ENCODE data around the gene SLC35A5. TPM values are rescaled to one million over a fixed set of nuclear protein-coding genes. Genes with fewer than 3 reads are reported as not detected.

SLC35A5 gene
- total RNA-seq, 1 experiment from 2014 or later = 21.4 TPM

DNA sequence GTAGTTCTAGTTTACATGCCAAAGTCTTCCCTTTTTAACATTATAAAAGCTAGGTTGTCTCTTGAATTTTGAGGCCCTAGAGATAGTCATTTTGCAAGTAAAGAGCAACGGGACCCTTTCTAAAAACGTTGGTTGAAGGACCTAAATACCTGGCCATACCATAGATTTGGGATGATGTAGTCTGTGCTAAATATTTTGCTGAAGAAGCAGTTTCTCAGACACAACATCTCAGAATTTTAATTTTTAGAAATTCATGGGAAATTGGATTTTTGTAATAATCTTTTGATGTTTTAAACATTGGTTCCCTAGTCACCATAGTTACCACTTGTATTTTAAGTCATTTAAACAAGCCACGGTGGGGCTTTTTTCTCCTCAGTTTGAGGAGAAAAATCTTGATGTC is 21.3 kb downstream of the SLC35A5 start:
- no peak overlapping the region for H3K4me2 ChIP-seq (ENCODE audit: low read length)
- CTCF ChIA-PET = interaction anchor here (1.1 to 2.0 kb wide), 5 partner anchors 10 to 396 kb away, joined by 3 to 7 read pairs (median 5); no protein-coding TSS in a partner anchor
- no TSS peak for BruUV-seq (replicated peaks)
- no peaks in the 10 kb centered on the region for H3K9me3 ChIP-seq (ENCODE audit: control insufficient read depth in 1 of 2, insufficient read depth in 1 of 2, low read depth in 1 of 2, low read length in 2 of 2)
- H3K9ac ChIP-seq (ENCODE audit: low read length) = no peak overlapping the region
- H3K27ac ChIP-seq (ENCODE audit: low read depth, low read length) = no peak overlapping the region
- H3K4me3 ChIP-seq (replicated peaks in 1 of 2; ENCODE audit: low read depth in 1 of 2, low read length in 2 of 2) = no peak overlapping the region
- no peaks in the 10 kb centered on the region for H3K4me1 ChIP-seq (ENCODE audit: control insufficient read depth in 1 of 2, insufficient read depth in 2 of 2, low read length in 2 of 2)
- no peak overlapping the region for H2AFZ ChIP-seq (ENCODE audit: low read depth, low read length, poor library complexity, severe bottlenecking)
- no peak for TF ChIP-seq MAX (IDR thresholded peaks at IDR 0.05)
- no peak for TF ChIP-seq POLR2A (IDR thresholded peaks at IDR 0.05; ENCODE audit: borderline replicate concordance, extremely low read depth, insufficient read depth, insufficient read length)
- no peak for TF ChIP-seq EZH2phosphoT487 (IDR thresholded peaks at IDR 0.05; ENCODE audit: borderline replicate concordance)
- H3K36me3 ChIP-seq (ENCODE audit: control insufficient read depth in 1 of 2, insufficient read depth in 2 of 2, low read length in 2 of 2) = 0 out of 4 replicates have a peak, but pooled peaks cover 0 to 5% of the 10 kb centered on the region in 2 experiments
- H3K79me2 ChIP-seq (ENCODE audit: insufficient read depth, low read length) = no peaks in the 10 kb centered on the region
- no peaks in the 10 kb centered on the region for H3K27me3 ChIP-seq (ENCODE audit: insufficient read depth, low read length)
- no peaks in the 10 kb centered on the region for H3K9me2 ChIP-seq (ENCODE audit: insufficient read depth)
- DNase-seq (ENCODE audit: low read depth, low spot score) (no peak), ATAC-seq (no peak)
- no peaks in the 10 kb centered on the region for H4K20me1 ChIP-seq (ENCODE audit: insufficient read depth)
- RAD21 ChIA-PET (ENCODE audit: low non-redundant PET in 1 of 2, low total read pairs in 2 of 2, uncharacterized antibody in 2 of 2, unreplicated experiment in 2 of 2) = interaction anchor here in 1 of 2 experiments (1.4 to 1.6 kb wide), 2 partner anchors 151 to 231 kb away, joined by 3 to 5 read pairs; no protein-coding TSS in a partner anchor
- POLR2A ChIA-PET = no interaction called here
- intact Hi-C loops (cut with micrococcal nuclease) = loop anchor here (2.0 to 5.0 kb wide), 3 partner anchors 59 to 396 kb away; partner anchors contain the start of gene CCDC80

- RAD21 ChIA-PET (ENCODE audit: low non-redundant PET in 1 of 2, low total read pairs in 2 of 2, uncharacterized antibody in 2 of 2, unreplicated experiment in 2 of 2) = no interaction called here
These were observed 23.9 kb downstream of the SLC35A5 start for GRCh38 chr3:112585782-112586181.

More at GRCh38 chr3:112585782-112586181, 23.9 kb downstream of the SLC35A5 start:
- Histone ChIP-seq H3K9ac (ENCODE audit: low read length) (no peak overlapping the region), H4K20me1 (ENCODE audit: insufficient read depth) (no peaks in the 10 kb centered on the region), H3K36me3 (ENCODE audit: control insufficient read depth in 1 of 2, insufficient read depth in 2 of 2, low read length in 2 of 2) (0 out of 4 replicates have a peak, but pooled peaks cover 0 to 5% of the 10 kb centered on the region in 2 experiments), H3K4me1 (ENCODE audit: control insufficient read depth in 1 of 2, insufficient read depth in 2 of 2, low read length in 2 of 2) (no peaks in the 10 kb centered on the region), H3K27ac (ENCODE audit: low read depth, low read length) (no peak overlapping the region), H3K4me3 (replicated peaks in 1 of 2; ENCODE audit: low read depth in 1 of 2, low read length in 2 of 2) (no peak overlapping the region), H2AFZ (ENCODE audit: low read depth, low read length, poor library complexity, severe bottlenecking) (no peak overlapping the region), H3K79me2 (ENCODE audit: insufficient read depth, low read length) (no peaks in the 10 kb centered on the region), H3K9me3 (ENCODE audit: control insufficient read depth in 1 of 2, insufficient read depth in 1 of 2, low read depth in 1 of 2, low read length in 2 of 2) (no peaks in the 10 kb centered on the region), H3K4me2 (ENCODE audit: low read length) (no peak overlapping the region), H3K27me3 (ENCODE audit: insufficient read depth, low read length) (no peaks in the 10 kb centered on the region), H3K9me2 (ENCODE audit: insufficient read depth) (no peaks in the 10 kb centered on the region)
- DNase-seq (ENCODE audit: low read depth, low spot score) = no peak
- no TSS peak for BruUV-seq (replicated peaks)
- intact Hi-C loops (cut with micrococcal nuclease) = no loop called here
- no peak for ATAC-seq
- TF ChIP-seq MAX (IDR thresholded peaks at IDR 0.05) (no peak), SP1 (IDR thresholded peaks at IDR 0.05; ENCODE audit: low read depth) (no peak), RAD21 (IDR thresholded peaks at IDR 0.05; ENCODE audit: low read depth) (no peak), SRF (IDR thresholded peaks at IDR 0.05; ENCODE audit: low read depth) (no peak), ATF3 (IDR thresholded peaks at IDR 0.05) (no peak), EGR1 (IDR thresholded peaks at IDR 0.05; ENCODE audit: low read depth) (no peak), FOSL1 (IDR thresholded peaks at IDR 0.05; ENCODE audit: low read depth) (no peak), JUND (IDR thresholded peaks at IDR 0.05) (no peak), EZH2phosphoT487 (IDR thresholded peaks at IDR 0.05; ENCODE audit: borderline replicate concordance) (no peak), CEBPB (IDR thresholded peaks at IDR 0.05; ENCODE audit: low read depth) (no peak), POLR2A (IDR thresholded peaks at IDR 0.05; ENCODE audit: borderline replicate concordance, extremely low read depth, insufficient read depth, insufficient read length) (no peak)
- TF ChIP-seq, protein P1, sequence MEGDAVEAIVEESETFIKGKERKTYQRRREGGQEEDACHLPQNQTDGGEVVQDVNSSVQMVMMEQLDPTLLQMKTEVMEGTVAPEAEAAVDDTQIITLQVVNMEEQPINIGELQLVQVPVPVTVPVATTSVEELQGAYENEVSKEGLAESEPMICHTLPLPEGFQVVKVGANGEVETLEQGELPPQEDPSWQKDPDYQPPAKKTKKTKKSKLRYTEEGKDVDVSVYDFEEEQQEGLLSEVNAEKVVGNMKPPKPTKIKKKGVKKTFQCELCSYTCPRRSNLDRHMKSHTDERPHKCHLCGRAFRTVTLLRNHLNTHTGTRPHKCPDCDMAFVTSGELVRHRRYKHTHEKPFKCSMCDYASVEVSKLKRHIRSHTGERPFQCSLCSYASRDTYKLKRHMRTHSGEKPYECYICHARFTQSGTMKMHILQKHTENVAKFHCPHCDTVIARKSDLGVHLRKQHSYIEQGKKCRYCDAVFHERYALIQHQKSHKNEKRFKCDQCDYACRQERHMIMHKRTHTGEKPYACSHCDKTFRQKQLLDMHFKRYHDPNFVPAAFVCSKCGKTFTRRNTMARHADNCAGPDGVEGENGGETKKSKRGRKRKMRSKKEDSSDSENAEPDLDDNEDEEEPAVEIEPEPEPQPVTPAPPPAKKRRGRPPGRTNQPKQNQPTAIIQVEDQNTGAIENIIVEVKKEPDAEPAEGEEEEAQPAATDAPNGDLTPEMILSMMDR (IDR thresholded peaks at IDR 0.05 in 2 of 3, conservative IDR thresholded peaks at IDR 0.05 in 1 of 3; ENCODE audit: borderline replicate concordance in 1 of 3, insufficient read depth in 1 of 3, low read depth in 2 of 3, low read length in 2 of 3) = no peak
- TF ChIP-seq, protein P2, sequence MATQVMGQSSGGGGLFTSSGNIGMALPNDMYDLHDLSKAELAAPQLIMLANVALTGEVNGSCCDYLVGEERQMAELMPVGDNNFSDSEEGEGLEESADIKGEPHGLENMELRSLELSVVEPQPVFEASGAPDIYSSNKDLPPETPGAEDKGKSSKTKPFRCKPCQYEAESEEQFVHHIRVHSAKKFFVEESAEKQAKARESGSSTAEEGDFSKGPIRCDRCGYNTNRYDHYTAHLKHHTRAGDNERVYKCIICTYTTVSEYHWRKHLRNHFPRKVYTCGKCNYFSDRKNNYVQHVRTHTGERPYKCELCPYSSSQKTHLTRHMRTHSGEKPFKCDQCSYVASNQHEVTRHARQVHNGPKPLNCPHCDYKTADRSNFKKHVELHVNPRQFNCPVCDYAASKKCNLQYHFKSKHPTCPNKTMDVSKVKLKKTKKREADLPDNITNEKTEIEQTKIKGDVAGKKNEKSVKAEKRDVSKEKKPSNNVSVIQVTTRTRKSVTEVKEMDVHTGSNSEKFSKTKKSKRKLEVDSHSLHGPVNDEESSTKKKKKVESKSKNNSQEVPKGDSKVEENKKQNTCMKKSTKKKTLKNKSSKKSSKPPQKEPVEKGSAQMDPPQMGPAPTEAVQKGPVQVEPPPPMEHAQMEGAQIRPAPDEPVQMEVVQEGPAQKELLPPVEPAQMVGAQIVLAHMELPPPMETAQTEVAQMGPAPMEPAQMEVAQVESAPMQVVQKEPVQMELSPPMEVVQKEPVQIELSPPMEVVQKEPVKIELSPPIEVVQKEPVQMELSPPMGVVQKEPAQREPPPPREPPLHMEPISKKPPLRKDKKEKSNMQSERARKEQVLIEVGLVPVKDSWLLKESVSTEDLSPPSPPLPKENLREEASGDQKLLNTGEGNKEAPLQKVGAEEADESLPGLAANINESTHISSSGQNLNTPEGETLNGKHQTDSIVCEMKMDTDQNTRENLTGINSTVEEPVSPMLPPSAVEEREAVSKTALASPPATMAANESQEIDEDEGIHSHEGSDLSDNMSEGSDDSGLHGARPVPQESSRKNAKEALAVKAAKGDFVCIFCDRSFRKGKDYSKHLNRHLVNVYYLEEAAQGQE (IDR thresholded peaks at IDR 0.05; ENCODE audit: low read depth) = no peak
- POLR2A ChIA-PET = no interaction called here
- CTCF ChIA-PET = no interaction called here
